GM10847 (cell line): ENCODE data around the gene AKT3.

ENCODE experiments used
- POLR2A ChIP-seq: IDR thresholded peaks from 2 replicates; pipeline ENCODE4 v1.6.1; 2011; ENCODE audit not compliant: insufficient read length; ENCODE audit errors: extremely low read depth

The AKT3 gene

GRCh38 chr1:243727503-243728203 is 122.4 kb downstream of the AKT3 start:
- TF ChIP-seq POLR2A = no peak

GRCh38 chr1:243726806-243727502 is 123.1 kb downstream of the AKT3 start:
- TF ChIP-seq POLR2A = no peak

GRCh38 chr1:243725846-243726245 is 124.2 kb downstream of the AKT3 start:
- TF ChIP-seq POLR2A = no peak

DNA sequence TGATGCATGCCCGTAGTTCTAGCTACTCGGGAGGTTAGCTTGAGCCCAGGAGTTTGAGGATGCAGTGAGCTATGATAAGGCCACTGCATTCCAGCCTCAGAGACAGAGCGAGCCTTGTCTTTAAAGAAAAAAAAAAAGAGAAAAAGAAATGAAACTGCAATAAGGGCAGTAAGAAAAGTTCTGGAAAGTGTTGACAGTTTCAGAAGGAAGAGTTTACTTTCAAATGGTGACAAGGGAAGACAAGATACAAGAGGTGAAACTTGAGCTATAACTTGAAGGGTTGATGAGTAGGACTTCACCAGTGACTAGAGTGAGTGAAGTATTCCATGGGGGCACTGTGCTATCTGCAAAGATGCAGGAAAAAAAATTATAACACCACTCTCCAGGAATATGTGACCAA is 125.0 kb downstream of the AKT3 start:
- TF ChIP-seq POLR2A = no peak

DNA sequence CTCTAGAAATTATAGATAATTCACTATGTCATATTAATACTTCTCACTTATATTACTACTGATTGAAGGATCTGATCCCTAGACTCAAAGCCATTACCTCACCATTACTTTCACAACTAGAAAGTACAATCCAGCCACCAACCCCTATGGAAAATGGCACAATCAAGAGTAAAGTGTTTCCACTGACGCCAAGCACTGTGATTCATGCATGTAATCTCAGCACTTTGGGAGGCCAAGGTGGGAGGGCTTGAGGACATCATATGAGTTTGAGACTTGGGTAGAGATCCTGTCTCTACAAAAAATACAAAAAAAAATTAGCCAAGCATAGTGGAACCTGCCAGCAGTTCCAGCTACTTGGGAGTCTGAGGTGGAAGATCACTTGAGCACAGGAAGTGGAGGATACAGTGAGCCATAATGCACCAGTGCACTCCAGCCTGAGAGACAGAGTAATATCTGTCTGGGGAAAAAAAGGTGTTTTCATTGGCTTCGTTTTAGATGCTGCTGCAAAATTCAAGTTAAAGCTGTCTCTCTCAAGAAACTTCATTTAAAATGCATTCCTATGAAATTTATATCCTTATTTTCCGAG is 126.5 kb downstream of the AKT3 start:
- TF ChIP-seq POLR2A = no peak

DNA sequence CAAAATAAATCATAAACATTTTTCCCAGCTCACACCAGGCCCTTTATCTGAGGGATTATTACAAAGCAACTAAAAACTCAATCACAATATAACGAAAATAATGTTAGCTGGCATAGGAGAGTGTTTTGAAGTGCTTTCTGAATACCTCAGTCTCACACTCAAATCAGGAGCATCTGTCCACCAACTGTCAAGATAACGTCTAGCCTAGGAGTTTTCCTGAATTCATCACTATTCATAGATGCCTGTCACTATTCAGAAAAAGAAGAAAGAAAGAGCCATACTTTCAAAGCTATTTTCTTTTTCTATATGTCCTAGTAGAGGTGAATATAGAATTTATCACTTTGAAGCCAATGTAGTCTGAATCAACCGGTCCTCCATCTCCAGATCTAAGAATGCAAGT is 127.0 kb downstream of the AKT3 start:
- TF ChIP-seq POLR2A = no peak

GRCh38 chr1:243719476-243719875 is 130.6 kb downstream of the AKT3 start:
- TF ChIP-seq POLR2A = no peak

GRCh38 chr1:243718893-243719292 is 131.2 kb downstream of the AKT3 start:
- no peak for TF ChIP-seq POLR2A

GRCh38 chr1:243718022-243718421 is 132.0 kb downstream of the AKT3 start:
- TF ChIP-seq POLR2A = no peak

DNA sequence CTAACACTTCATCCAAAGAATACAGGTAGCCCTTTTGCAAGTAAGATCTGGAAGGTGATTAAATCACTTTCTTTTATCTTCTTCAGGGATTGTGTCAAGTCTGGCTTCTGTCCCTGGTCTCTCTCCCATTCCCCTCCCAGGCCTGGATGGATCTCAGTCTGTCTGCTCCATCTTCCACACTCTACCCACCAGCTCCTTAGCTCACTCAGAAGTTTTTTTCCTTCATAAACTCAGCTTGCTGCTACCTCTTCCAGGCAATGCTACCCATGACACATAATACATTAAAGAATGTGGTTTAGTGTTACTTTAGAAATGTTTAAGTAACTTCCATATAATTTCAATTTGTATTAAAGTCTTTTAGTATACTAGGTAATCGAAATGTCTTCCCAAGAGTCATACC is 133.1 kb downstream of the AKT3 start:
- no peak for TF ChIP-seq POLR2A

DNA sequence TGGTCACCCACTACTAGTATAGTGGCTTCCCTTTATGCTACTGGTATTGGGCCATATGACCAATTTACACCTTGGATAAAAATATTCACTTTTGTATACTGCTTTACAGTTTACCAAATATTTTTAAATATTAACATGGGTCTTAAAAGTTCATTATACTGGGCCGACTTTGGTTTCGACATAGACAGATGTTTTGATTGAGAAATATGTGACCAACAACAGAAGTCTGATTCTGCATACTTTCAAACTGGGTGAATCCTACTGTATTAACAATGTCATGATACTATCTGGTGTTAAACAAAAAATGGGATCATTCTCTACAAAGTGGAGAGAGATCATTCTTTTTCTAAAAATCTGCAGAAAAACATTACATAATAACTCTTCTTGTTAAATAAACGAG is 134.8 kb downstream of the AKT3 start:
- no peak for TF ChIP-seq POLR2A

DNA sequence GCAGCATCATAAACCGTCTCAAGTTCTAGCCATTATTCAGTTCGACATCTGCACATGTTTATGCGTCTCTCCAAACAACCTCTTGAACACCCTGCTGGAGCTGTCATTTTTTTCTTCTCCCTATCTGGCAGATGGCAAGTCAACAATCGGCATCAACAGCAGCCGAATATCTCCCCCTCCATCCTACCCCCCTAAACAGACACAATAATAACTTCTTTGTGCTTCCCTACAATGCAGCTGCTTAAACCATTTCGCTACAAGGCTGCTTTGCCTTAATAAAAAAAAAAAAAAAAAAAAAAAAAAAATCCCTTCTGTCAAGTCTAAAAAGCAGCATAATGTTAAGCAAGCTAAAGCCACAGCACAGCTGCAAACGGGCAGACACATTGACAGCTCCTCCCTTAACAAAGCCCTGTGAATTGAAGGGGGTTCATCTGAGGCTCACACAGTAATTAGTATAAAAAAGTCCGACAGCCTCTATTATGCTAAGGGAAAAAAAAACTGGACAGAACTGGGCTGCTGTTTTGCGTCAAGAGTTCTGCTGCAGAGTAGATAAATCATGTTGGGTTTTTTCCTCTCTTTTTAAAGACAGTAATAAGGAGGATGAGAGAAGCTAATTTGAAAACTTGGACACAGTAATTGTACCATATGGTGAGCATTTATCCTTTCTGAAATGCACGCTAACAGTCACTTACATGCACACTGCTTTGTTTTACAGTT is 136.4 kb downstream of the AKT3 start:
- no peak for TF ChIP-seq POLR2A

GRCh38 chr1:243712941-243713340 is 137.1 kb downstream of the AKT3 start:
- no peak for TF ChIP-seq POLR2A

GRCh38 chr1:243712242-243712641 is 137.8 kb downstream of the AKT3 start:
- no peak for TF ChIP-seq POLR2A

- TF ChIP-seq POLR2A = no peak
These were observed 139.6 kb downstream of the AKT3 start for GRCh38 chr1:243710467-243710866.

DNA sequence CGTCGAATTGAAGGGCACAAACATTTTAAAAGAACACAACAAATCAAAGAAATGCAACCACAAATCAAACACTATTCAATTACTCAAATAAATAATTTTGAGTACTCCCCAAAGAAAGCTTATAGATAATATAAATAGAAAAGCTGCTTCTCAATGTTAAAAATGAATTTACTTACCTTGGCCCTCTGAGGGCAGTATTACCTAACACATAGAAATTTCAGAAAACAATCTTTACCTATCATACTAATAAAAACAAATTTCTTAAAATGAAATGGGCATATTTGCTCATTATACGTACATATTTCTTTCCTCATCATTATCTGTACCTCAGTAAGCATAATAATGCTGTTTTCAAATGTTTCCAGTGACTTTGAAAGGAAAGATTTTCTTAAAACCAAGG is 141.8 kb downstream of the AKT3 start:
- TF ChIP-seq POLR2A = no peak
